Astrocyte (in vitro differentiated cells and primary cell): ENCODE results near the gene TUBG1. TPM values are rescaled to one million over a fixed set of nuclear protein-coding genes. Genes with fewer than 3 reads are reported as not detected.

Experiments used
- DNase-seq: peaks from one replicate; pipeline ENCODE4 v3.0.0-alpha.2; 2010; ENCODE audit warnings: low read depth
- FAIRE-seq: peaks from 2 replicates; lab custom pipeline; 2011; peaks lifted over from hg19 to GRCh38; lab: Jason Lieb, UNC
- H2AFZ ChIP-seq: 2 replicates; pipeline ENCODE4 v1.6.0; 2012; ENCODE audit warnings: low read depth, low read length, inconsistent platforms
- H3K27ac ChIP-seq: 2 replicates; pipeline ENCODE4 v1.5.1; 2011; ENCODE audit warnings: low read depth, low read length, inconsistent platforms
- H3K27me3 ChIP-seq: 2 replicates; pipeline ENCODE4 v1.6.0; 2011; ENCODE audit warnings: low read length, inconsistent platforms; ENCODE audit not compliant: insufficient read depth
- H3K36me3 ChIP-seq: 2 replicates; pipeline ENCODE4 v1.5.1; 2011; ENCODE audit warnings: low read length, inconsistent platforms; ENCODE audit not compliant: insufficient read depth
- H3K4me1 ChIP-seq: 2 replicates; pipeline ENCODE4 v1.5.1; 2011; ENCODE audit warnings: low read length, inconsistent platforms; ENCODE audit not compliant: insufficient read depth
- H3K4me2 ChIP-seq: 2 replicates; pipeline ENCODE4 v1.6.0; 2012; ENCODE audit warnings: low read length, inconsistent platforms
- H3K4me3 ChIP-seq: 2 replicates; pipeline ENCODE4 v1.5.1; 2011; ENCODE audit warnings: low read depth, mild to moderate bottlenecking, low read length, inconsistent platforms; ENCODE audit not compliant: insufficient read depth
- H3K79me2 ChIP-seq: 2 replicates; pipeline ENCODE4 v1.6.0; 2012; ENCODE audit warnings: mild to moderate bottlenecking, low read length, inconsistent platforms; ENCODE audit not compliant: insufficient read depth
- H3K9ac ChIP-seq: 2 replicates; pipeline ENCODE4 v1.6.0; 2012; ENCODE audit warnings: mild to moderate bottlenecking, low read length, inconsistent platforms
- H3K9me3 ChIP-seq: 2 replicates; pipeline ENCODE4 v1.5.1; 2012; ENCODE audit warnings: low read depth, mild to moderate bottlenecking, low read length, inconsistent platforms; ENCODE audit not compliant: insufficient read depth
- H4K20me1 ChIP-seq: 2 replicates; pipeline ENCODE4 v1.6.0; 2012; ENCODE audit warnings: low read length, inconsistent platforms; ENCODE audit not compliant: insufficient read depth
- H3K27ac Mint-ChIP-seq: one replicate; pipeline ENCODE4 v1.8.0; 2021; ENCODE audit warnings: mild to moderate bottlenecking, mixed read lengths; ENCODE audit not compliant: unreplicated experiment
- H3K27me3 Mint-ChIP-seq: one replicate; pipeline ENCODE4 v1.8.0; 2021; ENCODE audit warnings: low read depth, mixed read lengths; ENCODE audit not compliant: unreplicated experiment
- H3K36me3 Mint-ChIP-seq: one replicate; pipeline ENCODE4 v1.8.0; 2021; ENCODE audit warnings: low read depth, mixed read lengths; ENCODE audit not compliant: unreplicated experiment
- H3K4me1 Mint-ChIP-seq: one replicate; pipeline ENCODE4 v1.8.0; 2021; ENCODE audit warnings: low read depth, mixed read lengths; ENCODE audit not compliant: unreplicated experiment
- H3K4me3 Mint-ChIP-seq: one replicate; pipeline ENCODE4 v1.8.0; 2021; ENCODE audit warnings: mild to moderate bottlenecking, moderate library complexity, mixed read lengths; ENCODE audit not compliant: unreplicated experiment
- H3K9me3 Mint-ChIP-seq: one replicate; pipeline ENCODE4 v1.8.0; 2021; ENCODE audit warnings: mild to moderate bottlenecking, mixed read lengths; ENCODE audit not compliant: unreplicated experiment
- EZH2 ChIP-seq: IDR thresholded peaks from 2 replicates; pipeline ENCODE4 v1.6.1; 2012; ENCODE audit warnings: mild to moderate bottlenecking, low read length, inconsistent platforms; ENCODE audit not compliant: insufficient read depth
- total RNA-seq: library from RNA; stranded (reverse); gene quantifications from 2 replicates; pipeline ENCODE4 v1.2.1, GENCODE V29; 2021
- TF ChIP-seq, protein P1 (sequence below): IDR thresholded peaks from 2 replicates; pipeline ENCODE4 v1.5.1; 2011; ENCODE audit warnings: low read depth, mild to moderate bottlenecking, inconsistent platforms, low read length, moderate library complexity; ENCODE audit not compliant: insufficient read depth

Gene TUBG1
- total RNA-seq, 1 donor from 2014 or later = 47.2 TPM

- Histone ChIP-seq H3K4me2 (no peak overlapping the region), H3K36me3 (peaks cover 20% of the 10 kb centered on the region), H3K9me3 (no peaks in the 10 kb centered on the region), H4K20me1 (peaks cover 16% of the 10 kb centered on the region), H3K79me2 (peaks cover 29% of the 10 kb centered on the region), H3K27ac (no peak overlapping the region), H3K9ac (no peak overlapping the region), H3K4me1 (peaks cover 10% of the 10 kb centered on the region), H2AFZ (no peak overlapping the region), H3K27me3 (no peaks in the 10 kb centered on the region), H3K4me3 (no peak overlapping the region)
- no peak for TF ChIP-seq EZH2
- TF ChIP-seq, protein P1, sequence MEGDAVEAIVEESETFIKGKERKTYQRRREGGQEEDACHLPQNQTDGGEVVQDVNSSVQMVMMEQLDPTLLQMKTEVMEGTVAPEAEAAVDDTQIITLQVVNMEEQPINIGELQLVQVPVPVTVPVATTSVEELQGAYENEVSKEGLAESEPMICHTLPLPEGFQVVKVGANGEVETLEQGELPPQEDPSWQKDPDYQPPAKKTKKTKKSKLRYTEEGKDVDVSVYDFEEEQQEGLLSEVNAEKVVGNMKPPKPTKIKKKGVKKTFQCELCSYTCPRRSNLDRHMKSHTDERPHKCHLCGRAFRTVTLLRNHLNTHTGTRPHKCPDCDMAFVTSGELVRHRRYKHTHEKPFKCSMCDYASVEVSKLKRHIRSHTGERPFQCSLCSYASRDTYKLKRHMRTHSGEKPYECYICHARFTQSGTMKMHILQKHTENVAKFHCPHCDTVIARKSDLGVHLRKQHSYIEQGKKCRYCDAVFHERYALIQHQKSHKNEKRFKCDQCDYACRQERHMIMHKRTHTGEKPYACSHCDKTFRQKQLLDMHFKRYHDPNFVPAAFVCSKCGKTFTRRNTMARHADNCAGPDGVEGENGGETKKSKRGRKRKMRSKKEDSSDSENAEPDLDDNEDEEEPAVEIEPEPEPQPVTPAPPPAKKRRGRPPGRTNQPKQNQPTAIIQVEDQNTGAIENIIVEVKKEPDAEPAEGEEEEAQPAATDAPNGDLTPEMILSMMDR = no peak
- DNase-seq (no peak), FAIRE-seq (no peak)
- Mint-ChIP-seq H3K9me3 (no peaks in the 10 kb centered on the region), H3K4me3 (no peak overlapping the region), H3K27ac (no peak overlapping the region), H3K4me1 (peaks cover 3% of the 10 kb centered on the region), H3K36me3 (peaks cover 22% of the 10 kb centered on the region), H3K27me3 (no peaks in the 10 kb centered on the region)
Observed at GRCh38 chr17:42612013-42612412, 2.5 kb downstream of the TUBG1 start.

GRCh38 chr17:42613699-42614295 lies 4.3 kb downstream of the TUBG1 start:
- no peak overlapping the region for H3K27ac Mint-ChIP-seq
- no peak overlapping the region for H3K4me3 Mint-ChIP-seq
- peaks cover 20% of the 10 kb centered on the region for H3K36me3 ChIP-seq
- TF ChIP-seq, protein P1 = no peak
- TF ChIP-seq EZH2 = no peak
- H3K4me3 ChIP-seq = no peak overlapping the region
- FAIRE-seq (no peak), DNase-seq (no peak)
- H3K4me2 ChIP-seq = no peak overlapping the region
- H3K27me3 Mint-ChIP-seq = no peaks in the 10 kb centered on the region
- peaks cover 11% of the 10 kb centered on the region for H3K79me2 ChIP-seq
- no peak overlapping the region for H3K27ac ChIP-seq
- H3K9me3 Mint-ChIP-seq = no peaks in the 10 kb centered on the region
- no peaks in the 10 kb centered on the region for H3K9me3 ChIP-seq
- no peak overlapping the region for H2AFZ ChIP-seq
- peaks cover 5% of the 10 kb centered on the region for H3K4me1 ChIP-seq
- H4K20me1 ChIP-seq = peaks cover under 1% of the 10 kb centered on the region
- H3K4me1 Mint-ChIP-seq = no peaks in the 10 kb centered on the region
- peaks cover 22% of the 10 kb centered on the region for H3K36me3 Mint-ChIP-seq
- no peaks in the 10 kb centered on the region for H3K27me3 ChIP-seq
- H3K9ac ChIP-seq = no peak overlapping the region

- no peak overlapping the region for H3K4me3 Mint-ChIP-seq
- Histone ChIP-seq H3K27ac (no peak overlapping the region), H3K79me2 (no peaks in the 10 kb centered on the region), H3K9me3 (no peaks in the 10 kb centered on the region), H2AFZ (no peak overlapping the region), H4K20me1 (no peaks in the 10 kb centered on the region), H3K4me2 (no peak overlapping the region), H3K4me3 (no peak overlapping the region), H3K4me1 (no peaks in the 10 kb centered on the region), H3K27me3 (no peaks in the 10 kb centered on the region), H3K9ac (no peak overlapping the region), H3K36me3 (peaks cover 14% of the 10 kb centered on the region)
- no peak for TF ChIP-seq EZH2
- TF ChIP-seq, protein P1 = no peak
- FAIRE-seq (no peak), DNase-seq (no peak)
- H3K4me1 Mint-ChIP-seq = no peaks in the 10 kb centered on the region
- peaks cover 7% of the 10 kb centered on the region for H3K27me3 Mint-ChIP-seq
- H3K36me3 Mint-ChIP-seq = peaks cover 18% of the 10 kb centered on the region
- H3K27ac Mint-ChIP-seq = no peak overlapping the region
- H3K9me3 Mint-ChIP-seq = no peaks in the 10 kb centered on the region
Observed at GRCh38 chr17:42617956-42618431, 8.5 kb downstream of the TUBG1 start.
